ENCODE data around the gene CMIP. TPM values are rescaled to one million over a fixed set of nuclear protein-coding genes. Genes with fewer than 3 reads are reported as not detected.

The CMIP gene
- total and polyA plus RNA-seq, 3 donors from 2014 or later = 34.9 to 72.5 (median 42.0) TPM

GRCh38 chr16:81509404-81509803, 64.8 kb downstream of the CMIP start:
- Histone ChIP-seq H3K36me3 (ENCODE audit: low read depth, missing control alignments) (no peaks in the 10 kb centered on the region), H3K27ac (no peak overlapping the region), H3K9me3 (no peaks in the 10 kb centered on the region), H3K4me3 (no peak overlapping the region), H3K4me1 (peaks cover 8% of the 10 kb centered on the region), H3K27me3 (no peaks in the 10 kb centered on the region)
- WGBS, 2 donors = 97 to 98% methylated on average over 6 of the region's 6 CpGs
- DNase-seq = no peak
- TF ChIP-seq, protein P1, sequence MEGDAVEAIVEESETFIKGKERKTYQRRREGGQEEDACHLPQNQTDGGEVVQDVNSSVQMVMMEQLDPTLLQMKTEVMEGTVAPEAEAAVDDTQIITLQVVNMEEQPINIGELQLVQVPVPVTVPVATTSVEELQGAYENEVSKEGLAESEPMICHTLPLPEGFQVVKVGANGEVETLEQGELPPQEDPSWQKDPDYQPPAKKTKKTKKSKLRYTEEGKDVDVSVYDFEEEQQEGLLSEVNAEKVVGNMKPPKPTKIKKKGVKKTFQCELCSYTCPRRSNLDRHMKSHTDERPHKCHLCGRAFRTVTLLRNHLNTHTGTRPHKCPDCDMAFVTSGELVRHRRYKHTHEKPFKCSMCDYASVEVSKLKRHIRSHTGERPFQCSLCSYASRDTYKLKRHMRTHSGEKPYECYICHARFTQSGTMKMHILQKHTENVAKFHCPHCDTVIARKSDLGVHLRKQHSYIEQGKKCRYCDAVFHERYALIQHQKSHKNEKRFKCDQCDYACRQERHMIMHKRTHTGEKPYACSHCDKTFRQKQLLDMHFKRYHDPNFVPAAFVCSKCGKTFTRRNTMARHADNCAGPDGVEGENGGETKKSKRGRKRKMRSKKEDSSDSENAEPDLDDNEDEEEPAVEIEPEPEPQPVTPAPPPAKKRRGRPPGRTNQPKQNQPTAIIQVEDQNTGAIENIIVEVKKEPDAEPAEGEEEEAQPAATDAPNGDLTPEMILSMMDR (IDR thresholded peaks at IDR 0.05) = no peak
- no peak for TF ChIP-seq POLR2A (IDR thresholded peaks at IDR 0.05)
- intact Hi-C loops (cut with DNase I; ENCODE audit: low total_unique reads) = no loop called here

GRCh38 chr16:81510016-81510415, 65.4 kb downstream of the CMIP start:
- Histone ChIP-seq H3K27ac (no peak overlapping the region), H3K9me3 (no peaks in the 10 kb centered on the region), H3K4me3 (no peak overlapping the region), H3K36me3 (ENCODE audit: low read depth, missing control alignments) (no peaks in the 10 kb centered on the region), H3K27me3 (no peaks in the 10 kb centered on the region), H3K4me1 (peaks cover 8% of the 10 kb centered on the region)
- 87 to 88% methylated on average over 10 of the region's 10 CpGs for WGBS, 2 donors
- no peak for DNase-seq
- TF ChIP-seq, protein P1 (IDR thresholded peaks at IDR 0.05) = no peak
- TF ChIP-seq POLR2A (IDR thresholded peaks at IDR 0.05) = no peak
- intact Hi-C loops (cut with DNase I; ENCODE audit: low total_unique reads) = no loop called here

- no peak for DNase-seq
These were observed 66.8 kb downstream of the CMIP start for GRCh38 chr16:81511371-81511770.

DNA sequence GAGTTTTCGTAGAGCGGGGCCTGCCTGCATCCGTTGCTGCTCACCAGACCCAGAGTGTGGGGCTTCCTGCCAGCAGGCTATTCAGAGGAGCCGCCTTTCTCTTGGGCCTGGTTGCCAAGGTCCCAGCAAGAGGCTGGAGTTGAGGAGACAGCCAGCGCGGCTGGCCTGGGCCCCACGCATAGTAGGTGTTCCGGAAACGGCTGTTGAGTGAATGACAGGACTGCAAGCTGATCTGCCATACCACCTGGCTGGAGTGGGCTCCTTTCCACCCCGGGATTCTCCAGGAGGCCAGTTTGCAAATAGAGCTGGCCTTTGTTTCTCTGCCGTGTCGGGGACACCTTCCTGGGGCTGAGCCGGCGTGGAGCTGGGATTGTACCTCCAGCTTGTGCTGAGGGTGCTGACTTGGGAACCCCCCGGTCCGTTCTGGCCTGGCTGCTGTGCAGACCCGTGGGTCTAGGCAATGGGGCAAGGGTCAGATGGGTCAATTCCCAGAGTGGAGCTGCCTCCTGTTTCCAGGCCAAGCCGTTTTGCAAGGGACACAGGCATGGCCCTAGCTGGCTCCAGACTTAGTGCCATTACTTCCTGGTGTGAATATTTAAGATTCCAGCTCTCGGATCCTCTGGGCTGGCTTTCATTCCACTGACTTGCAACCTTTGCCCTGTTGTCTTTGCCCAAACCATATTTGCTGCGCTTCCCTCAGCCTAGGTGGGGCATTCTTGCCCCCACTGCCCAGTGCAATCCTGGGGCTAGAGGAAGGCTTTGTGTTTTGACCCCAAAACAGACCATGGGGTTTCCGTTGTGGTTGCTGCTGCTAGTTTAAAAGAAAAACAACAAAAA, 68.8 kb downstream of the CMIP start:
- Histone ChIP-seq H3K27ac (no peak overlapping the region), H3K4me1 (peaks cover 8% of the 10 kb centered on the region), H3K27me3 (no peaks in the 10 kb centered on the region), H3K4me3 (no peak overlapping the region), H3K9me3 (no peaks in the 10 kb centered on the region), H3K36me3 (ENCODE audit: low read depth, missing control alignments) (no peaks in the 10 kb centered on the region)
- DNase-seq = peak; percentile 79
- no peak for TF ChIP-seq POLR2A (IDR thresholded peaks at IDR 0.05)
- TF ChIP-seq, protein P1 (IDR thresholded peaks at IDR 0.05) = no peak
- WGBS, 2 donors = 61 to 66% methylated on average over 11 to 21 of the region's 21 CpGs
- intact Hi-C loops (cut with DNase I; ENCODE audit: low total_unique reads) = no loop called here

More at GRCh38 chr16:81511371-81511770, 66.8 kb downstream of the CMIP start:
- TF ChIP-seq, protein P1 (IDR thresholded peaks at IDR 0.05) = no peak
- TF ChIP-seq POLR2A (IDR thresholded peaks at IDR 0.05) = no peak
- intact Hi-C loops (cut with DNase I; ENCODE audit: low total_unique reads) = no loop called here
- Histone ChIP-seq H3K27me3 (no peaks in the 10 kb centered on the region), H3K9me3 (no peaks in the 10 kb centered on the region), H3K4me1 (peaks cover 8% of the 10 kb centered on the region), H3K4me3 (no peak overlapping the region), H3K36me3 (ENCODE audit: low read depth, missing control alignments) (no peaks in the 10 kb centered on the region), H3K27ac (no peak overlapping the region)
- WGBS, 2 donors = 95 to 98% methylated on average over 5 of the region's 5 CpGs
